Liver (tissue), 9 donors: ENCODE measurements around the gene SNRPB2. TPM values are rescaled to one million over a fixed set of nuclear protein-coding genes. Genes with fewer than 3 reads are reported as not detected.

Experiments used
- DNase-seq: peaks from one replicate; pipeline ENCODE4 v3.0.0-alpha.2; 2017; ENCODE audit warnings: low spot score
- H3K27ac ChIP-seq, 2 donors: one replicate each; pipeline ENCODE4 v1.7.0; 2013; ENCODE audit warnings: inconsistent platforms in 2 of 2, low read length in 2 of 2, control low read depth in 1 of 2, low read depth in 1 of 2, mild to moderate bottlenecking in 1 of 2
- H3K27me3 ChIP-seq, 4 donors: one replicate each; pipeline versions ENCODE4 v1.6.1 to v1.7.0; 2013; ENCODE audit warnings: low read length in 3 of 4, inconsistent platforms in 1 of 4, mild to moderate bottlenecking in 1 of 4, moderate library complexity in 1 of 4; ENCODE audit not compliant: control insufficient read depth in 4 of 4, insufficient read depth in 4 of 4
- H3K36me3 ChIP-seq, 4 donors: one replicate each; pipeline versions ENCODE4 v1.6.1 to v1.7.0; 2013; ENCODE audit warnings: low read length in 3 of 4, mild to moderate bottlenecking in 3 of 4, low read depth in 1 of 4, moderate library complexity in 1 of 4; ENCODE audit not compliant: control insufficient read depth in 4 of 4, insufficient read depth in 3 of 4
- H3K4me1 ChIP-seq, 4 donors: one replicate each; pipeline versions ENCODE4 v1.6.1 to v1.7.0; 2013; ENCODE audit warnings: low read length in 3 of 4, mild to moderate bottlenecking in 3 of 4, moderate library complexity in 1 of 4; ENCODE audit not compliant: control insufficient read depth in 4 of 4, insufficient read depth in 4 of 4
- H3K4me3 ChIP-seq, 3 donors: one replicate each; pipeline versions ENCODE4 v1.6.1 to v1.7.0; 2013; ENCODE audit warnings: low read length in 3 of 3, control low read depth in 1 of 3, low read depth in 1 of 3, mild to moderate bottlenecking in 1 of 3
- H3K9ac ChIP-seq, 2 donors: one replicate each; pipeline ENCODE4 v1.7.0; 2013; ENCODE audit warnings: low read length in 2 of 2, mild to moderate bottlenecking in 2 of 2, moderate library complexity in 2 of 2, control low read depth in 1 of 2, low read depth in 1 of 2
- H3K9me3 ChIP-seq, 4 donors: one replicate each; pipeline versions ENCODE4 v1.6.1 to v1.7.0; 2013; ENCODE audit warnings: low read length in 3 of 4; ENCODE audit not compliant: control insufficient read depth in 4 of 4
- EGR1 ChIP-seq, 2 donors: IDR thresholded peaks; 2 replicates each; pipeline ENCODE4 v1.6.1; 2016 to 2018; ENCODE audit warnings: antibody characterized with exemption in 2 of 2, low read depth in 2 of 2
- FOXA1 ChIP-seq: IDR thresholded peaks from 2 replicates; pipeline ENCODE4 v1.6.1; 2016; ENCODE audit warnings: antibody characterized with exemption
- FOXA2 ChIP-seq: IDR thresholded peaks from 2 replicates; pipeline ENCODE4 v1.6.1; 2016; ENCODE audit warnings: antibody characterized with exemption
- GABPA ChIP-seq, 2 donors: IDR thresholded peaks in 1 of 2; conservative IDR thresholded peaks in 1 of 2; 2 replicates each; pipeline ENCODE4 v1.6.1; 2016; ENCODE audit warnings: antibody characterized with exemption in 2 of 2, mild to moderate bottlenecking in 1 of 2, moderate library complexity in 1 of 2
- HNF4G ChIP-seq: IDR thresholded peaks from 2 replicates; pipeline ENCODE4 v1.6.1; 2016; ENCODE audit warnings: antibody characterized with exemption
- JUND ChIP-seq, 2 donors: IDR thresholded peaks; 2 replicates each; pipeline ENCODE4 v1.6.1; 2016; ENCODE audit warnings: antibody characterized with exemption in 2 of 2
- NR2F2 ChIP-seq: IDR thresholded peaks from 2 replicates; pipeline ENCODE4 v1.6.1; 2016; ENCODE audit warnings: antibody characterized with exemption
- RAD21 ChIP-seq, 2 donors: IDR thresholded peaks; 2 replicates each; pipeline ENCODE4 v1.6.1; 2016; ENCODE audit warnings: antibody characterized with exemption in 2 of 2, mild to moderate bottlenecking in 2 of 2
- RXRA ChIP-seq, 2 donors: IDR thresholded peaks; 2 replicates each; pipeline ENCODE4 v1.6.1; 2017 to 2018; ENCODE audit warnings: antibody characterized with exemption in 2 of 2, mild to moderate bottlenecking in 1 of 2
- SP1 ChIP-seq: IDR thresholded peaks from 2 replicates; pipeline ENCODE4 v1.6.1; 2018; ENCODE audit warnings: antibody characterized with exemption, mild to moderate bottlenecking
- TAF1 ChIP-seq: conservative IDR thresholded peaks from 2 replicates; pipeline ENCODE4 v1.6.1; 2016; ENCODE audit warnings: antibody characterized with exemption, mild to moderate bottlenecking
- YY1 ChIP-seq: IDR thresholded peaks from 2 replicates; pipeline ENCODE4 v1.6.1; 2016; ENCODE audit warnings: antibody characterized with exemption, mild to moderate bottlenecking
- WGBS: extraction: QIAGEN DNeasy Blood & Tissue Kit; methylation state at CpG from one replicate; pipeline ENCODE4 v1.1.7; 2013; 5-methylcytosine and 5-hydroxymethylcytosine counted together
- polyA plus RNA-seq, 2 donors: library from polyadenylated mRNA; stranded (reverse) in 1 of 2; unstranded in 1 of 2; fragments of 200-250 nt in 1 of 2; fragments of >200 nt in 1 of 2; fragmentation: Nextera tagmentation in 1 of 2; extraction: Ambion mirVana in 1 of 2; gene quantifications; one replicate each; pipeline versions ENCODE4 v1.2.1 to v1.2.3, GENCODE V29; 2013 to 2015
- total RNA-seq, 2 donors: library from RNA; depleted of rRNA; stranded (reverse); fragments of >200 nt; gene quantifications; one replicate each; pipeline ENCODE4 v1.2.3, GENCODE V29; 2014
- TF ChIP-seq, protein P1 (sequence below): IDR thresholded peaks from 2 replicates; pipeline ENCODE4 v1.6.1; 2016; ENCODE audit warnings: antibody characterized with exemption
- TF ChIP-seq, protein P2 (sequence below): IDR thresholded peaks from 2 replicates; pipeline ENCODE4 v1.6.1; 2016; ENCODE audit warnings: antibody characterized with exemption
- TF ChIP-seq, protein P3 (sequence below): IDR thresholded peaks from 2 replicates; pipeline ENCODE4 v1.6.1; 2016; ENCODE audit warnings: antibody characterized with exemption, mild to moderate bottlenecking
- TF ChIP-seq, protein P4 (sequence below): IDR thresholded peaks from 2 replicates; pipeline ENCODE4 v1.6.1; 2016; ENCODE audit warnings: antibody characterized with exemption
- TF ChIP-seq, protein P5 (sequence below): fragments of 150-350 bp; IDR thresholded peaks from 2 replicates; pipeline ENCODE4 v1.5.1; 2017; ENCODE audit warnings: improper control_type of control experiment, low read depth, low read length; ENCODE audit not compliant: missing input control
- donor health status: healthy.
- donor health status: healthy.
- donor health status: healthy.
- donor health status: healthy.
- donor health status: healthy.

The SNRPB2 gene
- total and polyA plus RNA-seq, 4 donors, result 13.9 to 36.0 (median 21.0) TPM

DNA sequence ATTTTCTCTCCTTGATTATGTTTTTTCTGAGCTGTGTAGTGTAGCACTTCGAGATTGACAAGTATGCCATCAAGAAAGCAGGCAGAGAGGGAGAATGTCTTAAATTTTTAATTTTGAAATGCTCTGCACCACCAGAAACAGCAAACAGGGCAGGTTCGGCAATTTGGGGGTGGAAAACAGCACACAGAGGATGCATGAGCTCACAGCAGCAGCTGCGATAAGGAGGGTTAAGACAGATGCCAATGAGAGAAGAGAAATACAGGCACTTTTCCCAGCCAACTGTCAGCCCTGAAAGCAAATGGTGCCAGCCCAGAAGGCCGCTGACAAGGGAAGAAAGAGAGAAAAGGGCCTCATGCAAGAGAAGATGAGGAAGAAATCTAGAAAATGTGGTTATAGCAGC is 15.1 kb upstream of the SNRPB2 start:
- WGBS, result 74% methylated on average over 4 of the region's 4 CpGs
- no peak overlapping the region for H3K4me3 ChIP-seq
- no peak for DNase-seq
- TF ChIP-seq JUND (IDR thresholded peaks at IDR 0.05) (no peak), NR2F2 (no peak), YY1 (no peak), EGR1 (IDR thresholded peaks at IDR 0.05; ENCODE audit: low read depth in 2 of 2) (no peak), SP1 (no peak), FOXA2 (no peak), GABPA (IDR thresholded peaks at IDR 0.05 in 1 of 2, conservative IDR thresholded peaks at IDR 0.05 in 1 of 2) (no peak), RAD21 (IDR thresholded peaks at IDR 0.05) (no peak), TAF1 (no peak), HNF4G (no peak), FOXA1 (no peak)
- TF ChIP-seq, protein P1, sequence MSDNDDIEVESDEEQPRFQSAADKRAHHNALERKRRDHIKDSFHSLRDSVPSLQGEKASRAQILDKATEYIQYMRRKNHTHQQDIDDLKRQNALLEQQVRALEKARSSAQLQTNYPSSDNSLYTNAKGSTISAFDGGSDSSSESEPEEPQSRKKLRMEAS, result no peak
- TF ChIP-seq, protein P2, sequence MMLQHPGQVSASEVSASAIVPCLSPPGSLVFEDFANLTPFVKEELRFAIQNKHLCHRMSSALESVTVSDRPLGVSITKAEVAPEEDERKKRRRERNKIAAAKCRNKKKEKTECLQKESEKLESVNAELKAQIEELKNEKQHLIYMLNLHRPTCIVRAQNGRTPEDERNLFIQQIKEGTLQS, result no peak
- TF ChIP-seq, protein P3, sequence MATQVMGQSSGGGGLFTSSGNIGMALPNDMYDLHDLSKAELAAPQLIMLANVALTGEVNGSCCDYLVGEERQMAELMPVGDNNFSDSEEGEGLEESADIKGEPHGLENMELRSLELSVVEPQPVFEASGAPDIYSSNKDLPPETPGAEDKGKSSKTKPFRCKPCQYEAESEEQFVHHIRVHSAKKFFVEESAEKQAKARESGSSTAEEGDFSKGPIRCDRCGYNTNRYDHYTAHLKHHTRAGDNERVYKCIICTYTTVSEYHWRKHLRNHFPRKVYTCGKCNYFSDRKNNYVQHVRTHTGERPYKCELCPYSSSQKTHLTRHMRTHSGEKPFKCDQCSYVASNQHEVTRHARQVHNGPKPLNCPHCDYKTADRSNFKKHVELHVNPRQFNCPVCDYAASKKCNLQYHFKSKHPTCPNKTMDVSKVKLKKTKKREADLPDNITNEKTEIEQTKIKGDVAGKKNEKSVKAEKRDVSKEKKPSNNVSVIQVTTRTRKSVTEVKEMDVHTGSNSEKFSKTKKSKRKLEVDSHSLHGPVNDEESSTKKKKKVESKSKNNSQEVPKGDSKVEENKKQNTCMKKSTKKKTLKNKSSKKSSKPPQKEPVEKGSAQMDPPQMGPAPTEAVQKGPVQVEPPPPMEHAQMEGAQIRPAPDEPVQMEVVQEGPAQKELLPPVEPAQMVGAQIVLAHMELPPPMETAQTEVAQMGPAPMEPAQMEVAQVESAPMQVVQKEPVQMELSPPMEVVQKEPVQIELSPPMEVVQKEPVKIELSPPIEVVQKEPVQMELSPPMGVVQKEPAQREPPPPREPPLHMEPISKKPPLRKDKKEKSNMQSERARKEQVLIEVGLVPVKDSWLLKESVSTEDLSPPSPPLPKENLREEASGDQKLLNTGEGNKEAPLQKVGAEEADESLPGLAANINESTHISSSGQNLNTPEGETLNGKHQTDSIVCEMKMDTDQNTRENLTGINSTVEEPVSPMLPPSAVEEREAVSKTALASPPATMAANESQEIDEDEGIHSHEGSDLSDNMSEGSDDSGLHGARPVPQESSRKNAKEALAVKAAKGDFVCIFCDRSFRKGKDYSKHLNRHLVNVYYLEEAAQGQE, result no peak
- TF ChIP-seq, protein P4, sequence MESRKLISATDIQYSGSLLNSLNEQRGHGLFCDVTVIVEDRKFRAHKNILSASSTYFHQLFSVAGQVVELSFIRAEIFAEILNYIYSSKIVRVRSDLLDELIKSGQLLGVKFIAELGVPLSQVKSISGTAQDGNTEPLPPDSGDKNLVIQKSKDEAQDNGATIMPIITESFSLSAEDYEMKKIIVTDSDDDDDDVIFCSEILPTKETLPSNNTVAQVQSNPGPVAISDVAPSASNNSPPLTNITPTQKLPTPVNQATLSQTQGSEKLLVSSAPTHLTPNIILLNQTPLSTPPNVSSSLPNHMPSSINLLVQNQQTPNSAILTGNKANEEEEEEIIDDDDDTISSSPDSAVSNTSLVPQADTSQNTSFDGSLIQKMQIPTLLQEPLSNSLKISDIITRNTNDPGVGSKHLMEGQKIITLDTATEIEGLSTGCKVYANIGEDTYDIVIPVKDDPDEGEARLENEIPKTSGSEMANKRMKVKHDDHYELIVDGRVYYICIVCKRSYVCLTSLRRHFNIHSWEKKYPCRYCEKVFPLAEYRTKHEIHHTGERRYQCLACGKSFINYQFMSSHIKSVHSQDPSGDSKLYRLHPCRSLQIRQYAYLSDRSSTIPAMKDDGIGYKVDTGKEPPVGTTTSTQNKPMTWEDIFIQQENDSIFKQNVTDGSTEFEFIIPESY, result no peak
- H3K27me3 ChIP-seq, result peaks cover 0 to 13% (median 0%) of the 10 kb centered on the region in 4 donors
- H3K9ac ChIP-seq, result no peak overlapping the region
- H3K36me3 ChIP-seq, result no peaks in the 10 kb centered on the region
- no peaks in the 10 kb centered on the region for H3K4me1 ChIP-seq
- no peaks in the 10 kb centered on the region for H3K9me3 ChIP-seq
- no peak overlapping the region for H3K27ac ChIP-seq

DNA sequence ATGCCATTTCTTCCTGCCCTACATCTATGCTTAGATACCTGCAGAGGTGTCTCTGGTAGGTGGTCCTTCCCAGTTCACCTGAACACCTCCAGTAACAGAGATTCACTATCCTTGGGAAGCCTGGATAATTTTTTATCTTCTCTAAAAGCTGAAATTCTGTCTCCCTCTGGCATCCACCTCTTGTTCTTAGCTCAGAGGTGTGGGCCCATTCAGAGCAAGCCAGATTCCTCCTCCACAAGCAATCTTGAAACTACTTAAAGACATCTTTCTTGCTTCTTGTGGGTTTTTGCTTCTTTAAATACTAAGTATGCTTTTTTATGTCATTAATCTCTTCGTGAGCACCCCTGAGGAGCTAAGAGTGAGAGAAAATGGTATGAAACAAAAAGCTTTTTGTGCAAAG is 10.4 kb upstream of the SNRPB2 start:
- Histone ChIP-seq H3K27ac (no peak overlapping the region), H3K4me1 (no peaks in the 10 kb centered on the region), H3K36me3 (no peaks in the 10 kb centered on the region), H3K4me3 (no peak overlapping the region), H3K27me3 (peaks cover 0 to 15% (median 3%) of the 10 kb centered on the region in 4 donors), H3K9me3 (peaks cover 0 to 3% (median 0%) of the 10 kb centered on the region in 4 donors), H3K9ac (no peak overlapping the region)
- TF ChIP-seq NR2F2 (no peak), RXRA (IDR thresholded peaks at IDR 0.05) (no peak), HNF4G (no peak), YY1 (no peak), FOXA2 (no peak), JUND (IDR thresholded peaks at IDR 0.05) (no peak), FOXA1 (no peak), TAF1 (no peak), EGR1 (IDR thresholded peaks at IDR 0.05; ENCODE audit: low read depth in 2 of 2) (no peak), SP1 (no peak)
- TF ChIP-seq, protein P2, result no peak
- TF ChIP-seq, protein P3, result no peak
- TF ChIP-seq, protein P5, sequence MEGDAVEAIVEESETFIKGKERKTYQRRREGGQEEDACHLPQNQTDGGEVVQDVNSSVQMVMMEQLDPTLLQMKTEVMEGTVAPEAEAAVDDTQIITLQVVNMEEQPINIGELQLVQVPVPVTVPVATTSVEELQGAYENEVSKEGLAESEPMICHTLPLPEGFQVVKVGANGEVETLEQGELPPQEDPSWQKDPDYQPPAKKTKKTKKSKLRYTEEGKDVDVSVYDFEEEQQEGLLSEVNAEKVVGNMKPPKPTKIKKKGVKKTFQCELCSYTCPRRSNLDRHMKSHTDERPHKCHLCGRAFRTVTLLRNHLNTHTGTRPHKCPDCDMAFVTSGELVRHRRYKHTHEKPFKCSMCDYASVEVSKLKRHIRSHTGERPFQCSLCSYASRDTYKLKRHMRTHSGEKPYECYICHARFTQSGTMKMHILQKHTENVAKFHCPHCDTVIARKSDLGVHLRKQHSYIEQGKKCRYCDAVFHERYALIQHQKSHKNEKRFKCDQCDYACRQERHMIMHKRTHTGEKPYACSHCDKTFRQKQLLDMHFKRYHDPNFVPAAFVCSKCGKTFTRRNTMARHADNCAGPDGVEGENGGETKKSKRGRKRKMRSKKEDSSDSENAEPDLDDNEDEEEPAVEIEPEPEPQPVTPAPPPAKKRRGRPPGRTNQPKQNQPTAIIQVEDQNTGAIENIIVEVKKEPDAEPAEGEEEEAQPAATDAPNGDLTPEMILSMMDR, result no peak
- TF ChIP-seq, protein P4, result no peak
- TF ChIP-seq, protein P1, result no peak
- DNase-seq, result no peak
- WGBS, result 71% methylated on average over 1 of the region's 1 CpG
